GM12874 (cell line): ENCODE results near the gene FBXL4.

Source experiments
- CTCF ChIP-seq: IDR thresholded peaks from 2 replicates; pipeline ENCODE4 v1.5.1; 2011; ENCODE audit warnings: low read depth, mild to moderate bottlenecking, control low read depth, low read length, moderate library complexity; ENCODE audit not compliant: insufficient read depth

Gene FBXL4

DNA sequence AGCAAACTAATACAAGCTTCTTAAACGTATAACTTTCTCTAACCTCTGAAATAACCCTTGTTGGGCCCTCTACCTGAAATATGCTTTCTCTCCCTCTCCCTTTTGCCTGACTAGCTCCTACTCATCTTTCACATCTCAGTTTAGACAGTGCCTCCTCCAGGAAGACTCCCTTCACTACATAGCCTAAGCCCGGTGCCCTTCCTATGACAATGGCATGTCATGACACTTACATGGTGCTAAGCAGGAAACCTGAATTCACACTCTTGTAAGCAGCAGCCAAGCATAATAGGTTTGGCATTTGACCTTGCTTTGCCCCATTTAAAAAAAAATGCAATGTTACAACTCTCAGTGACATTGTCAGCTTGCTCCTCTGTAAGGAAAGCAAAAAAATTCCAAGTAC, 33.1 kb upstream of the FBXL4 start:
- no peak for TF ChIP-seq CTCF

DNA sequence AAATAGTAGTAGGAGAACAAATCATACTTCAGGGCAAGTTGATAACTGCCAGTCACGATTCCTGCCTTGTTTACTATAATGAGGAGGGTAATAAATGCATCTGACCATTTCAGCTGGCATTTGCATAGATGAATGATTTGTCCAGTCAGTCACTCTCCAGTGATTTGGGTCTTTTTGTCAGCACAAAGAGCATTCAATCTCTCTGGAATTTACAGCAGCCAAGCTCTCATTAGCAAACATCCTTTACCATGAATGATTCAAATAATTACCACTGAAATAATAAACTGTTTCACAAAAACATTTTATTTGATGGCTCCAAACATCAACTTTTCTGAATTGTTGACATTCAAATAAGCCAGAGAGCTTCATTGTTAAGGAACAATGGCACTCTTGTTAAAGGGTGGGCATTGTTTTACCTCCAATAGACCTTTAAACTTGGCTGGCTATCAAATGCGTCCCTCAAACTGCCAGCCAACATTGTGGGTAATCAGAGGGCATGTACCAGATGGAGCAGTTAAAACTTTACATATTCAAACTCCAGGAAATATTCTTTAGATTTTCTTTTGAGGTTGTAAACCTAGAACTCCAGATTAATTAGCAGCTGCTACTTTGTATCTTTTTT, 30.0 kb upstream of the FBXL4 start:
- TF ChIP-seq CTCF = no peak

DNA sequence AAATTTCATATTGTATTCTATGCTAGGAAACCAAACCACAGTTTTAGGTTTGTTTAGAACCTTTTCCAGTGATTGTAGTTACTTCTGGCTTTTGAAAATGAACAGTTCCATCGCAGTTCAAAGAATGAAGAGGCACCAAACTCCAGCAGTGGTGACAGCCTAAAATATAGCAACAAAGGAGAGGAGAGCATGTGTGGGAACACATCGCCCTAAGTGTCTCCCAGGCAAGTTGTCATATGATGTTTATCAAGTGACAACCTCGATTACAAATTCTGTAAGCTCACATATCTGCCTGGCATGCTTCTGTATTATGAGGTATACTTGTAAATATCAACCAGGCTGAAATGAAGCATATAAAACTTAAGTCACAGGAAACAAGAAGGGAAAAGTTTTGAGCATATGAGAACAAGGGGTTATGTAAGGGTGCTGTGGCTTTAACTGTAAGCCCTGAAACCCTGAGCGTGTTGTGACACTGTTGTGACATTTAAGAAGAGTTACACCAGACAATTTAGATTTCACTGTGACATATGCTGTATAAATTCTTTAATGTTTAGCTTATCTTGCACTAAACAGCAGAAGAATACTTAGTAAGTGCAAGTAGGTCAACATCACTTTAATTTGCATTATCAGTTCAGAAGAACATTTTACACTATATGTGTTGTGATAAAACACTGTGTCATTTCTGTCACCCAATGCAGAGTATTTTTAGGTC, 29.1 kb upstream of the FBXL4 start:
- TF ChIP-seq CTCF = no peak

- TF ChIP-seq CTCF = no peak
Observed at GRCh38 chr6:98975421-98975820, 27.7 kb upstream of the FBXL4 start.

DNA sequence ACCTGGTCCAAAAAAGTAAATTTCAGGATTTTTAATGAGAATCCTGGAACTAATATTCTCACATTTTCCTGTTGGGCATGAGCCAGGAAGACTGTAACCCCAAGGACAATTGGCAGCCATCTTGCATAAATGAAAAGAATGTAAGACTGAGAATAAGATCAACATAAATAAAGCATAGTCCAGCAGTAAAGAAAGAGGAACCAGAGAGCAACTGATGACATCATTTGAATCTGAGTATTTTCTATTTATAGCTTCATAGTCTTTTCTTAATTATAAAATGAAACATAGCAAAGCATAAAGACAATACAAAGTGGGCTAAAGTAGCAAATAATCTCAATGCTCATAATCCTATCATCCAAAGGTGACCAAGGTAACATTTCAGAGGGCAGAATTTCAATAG, 26.6 kb upstream of the FBXL4 start:
- TF ChIP-seq CTCF = no peak

GRCh38 chr6:98973571-98973970, 25.8 kb upstream of the FBXL4 start:
- TF ChIP-seq CTCF = no peak

- TF ChIP-seq CTCF = no peak
Observed at GRCh38 chr6:98971303-98971702, 23.6 kb upstream of the FBXL4 start.
